GM19467 (cell line): ENCODE data around the gene NKX6-2.
"Not testable (repeated sequence)": the region's sequence is repeated elsewhere in the genome, so short reads cannot be mapped to it uniquely, and the experiment has no call there.

ENCODE experiments used
- ATAC-seq: cut with Tn5 transposase; IDR thresholded peaks from one replicate; pipeline ENCODE4 v1.9.1; 2021; ENCODE audit warnings: mild to moderate bottlenecking, moderate library complexity; ENCODE audit not compliant: unreplicated experiment

NKX6-2 gene

DNA sequence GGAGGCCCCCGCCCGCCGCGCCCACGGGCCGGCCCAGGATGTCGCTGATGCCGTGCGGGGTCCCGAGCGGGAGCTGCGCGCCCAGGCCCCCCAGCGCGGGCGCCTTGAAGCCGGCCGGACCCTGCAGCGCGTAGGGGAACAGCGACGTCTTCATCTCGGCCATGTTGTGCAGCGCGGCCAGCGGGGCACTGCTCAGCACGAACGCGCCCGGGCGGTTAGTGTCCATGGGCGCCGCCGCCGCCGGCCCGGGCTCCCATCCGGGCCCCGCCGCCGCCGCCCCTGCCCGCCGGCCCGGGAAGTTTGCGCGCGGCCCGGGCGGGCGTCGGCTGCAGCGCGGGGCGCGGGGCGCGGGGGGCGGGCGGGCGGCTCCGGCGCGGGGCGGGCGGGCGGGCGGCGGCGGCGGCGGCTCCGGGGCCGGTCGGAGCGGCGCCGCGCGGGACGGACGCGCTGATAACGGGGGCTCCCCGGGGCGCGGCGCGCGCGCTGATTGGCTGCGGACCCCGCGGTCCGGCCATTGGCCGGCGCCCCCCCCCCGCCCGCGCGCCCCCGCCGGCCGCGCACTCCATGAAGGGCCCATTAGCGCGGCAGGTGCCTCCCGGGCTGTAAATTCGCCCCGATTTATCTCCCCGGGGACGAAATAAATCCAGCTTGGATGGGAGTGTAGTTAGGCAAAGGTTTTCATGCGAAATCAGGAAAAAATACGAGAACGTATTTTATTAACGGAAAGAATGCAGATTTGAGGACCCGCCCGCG lies at the start of gene NKX6-2:
TSS of gene NKX6-2 (minus strand) at position 425 of the 753 bp plus-strand sequence. CDS start at position 226, 199 bp downstream.
- ATAC-seq: no peak

DNA sequence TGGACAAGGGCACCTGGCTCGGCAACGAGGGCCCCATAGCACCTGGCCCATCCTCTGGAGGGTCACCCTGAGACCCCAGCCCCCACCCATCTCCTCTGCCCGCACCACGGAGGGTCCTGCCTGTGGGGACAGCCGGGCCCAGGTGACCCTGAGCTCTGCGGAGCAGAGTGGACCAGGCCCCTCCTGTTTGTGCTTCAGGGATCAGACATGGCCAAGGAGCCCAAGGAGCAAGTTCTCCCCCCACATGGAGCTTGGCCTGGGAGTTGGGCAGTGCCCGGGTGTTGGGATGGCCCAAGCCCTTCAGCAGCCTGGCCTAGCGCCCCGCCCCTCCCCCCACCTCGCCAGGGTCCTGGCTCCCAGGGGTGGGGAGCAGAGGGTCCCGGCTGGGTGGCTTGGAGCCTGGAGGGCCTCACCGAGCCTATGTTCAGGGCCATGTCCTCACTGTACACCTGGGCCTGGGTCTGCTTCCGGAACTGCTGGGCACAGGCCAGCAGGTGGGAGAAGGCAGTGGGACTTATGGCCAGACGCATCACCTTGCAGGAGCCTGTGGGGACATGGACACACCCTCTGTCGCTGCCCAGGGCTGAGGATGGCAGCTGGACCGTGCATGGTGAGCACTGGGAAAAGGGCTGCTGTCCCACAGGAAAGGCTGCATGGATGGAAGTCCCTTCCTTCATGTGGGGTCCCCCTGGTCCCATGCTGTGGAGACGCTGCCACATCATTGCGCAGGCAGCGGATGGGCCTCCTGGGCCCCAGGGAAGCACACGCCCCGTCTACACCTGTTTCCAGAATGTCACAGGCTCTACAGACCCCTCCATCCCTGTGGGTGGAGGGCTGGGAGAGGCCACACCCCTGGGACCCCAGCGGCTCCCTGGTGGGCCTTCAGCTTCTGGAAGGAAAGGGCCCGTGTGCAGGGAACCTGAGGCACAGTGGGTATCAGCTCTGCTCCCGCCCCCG lies 49.2 kb upstream of the NKX6-2 start:
- no peak for ATAC-seq

DNA sequence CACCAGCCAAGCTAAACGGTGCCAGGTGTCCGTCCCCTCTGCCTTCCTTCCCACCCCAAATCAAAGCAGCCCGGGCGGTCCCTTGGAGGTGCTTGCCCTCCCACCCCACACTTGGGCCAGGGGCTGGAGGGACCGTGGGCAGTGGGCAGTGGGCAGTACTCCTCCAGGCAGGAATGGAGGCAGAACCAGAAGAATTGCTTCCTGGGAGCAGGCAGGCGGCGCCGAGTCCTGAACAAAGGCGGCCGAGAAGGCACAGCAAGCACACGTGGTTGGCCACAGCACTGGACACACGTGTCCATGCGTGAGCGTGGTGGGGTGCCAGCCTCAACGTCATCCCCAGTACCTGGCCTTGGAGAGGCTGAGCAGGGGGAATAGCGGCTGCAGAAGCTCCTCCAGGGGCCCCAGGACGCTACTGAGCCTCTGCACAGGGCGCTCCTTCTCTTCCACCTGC lies 48.4 kb upstream of the NKX6-2 start:
- no peak for ATAC-seq

GRCh38 chr10:132833421-132834111 lies 47.6 kb upstream of the NKX6-2 start:
- ATAC-seq: no peak

DNA sequence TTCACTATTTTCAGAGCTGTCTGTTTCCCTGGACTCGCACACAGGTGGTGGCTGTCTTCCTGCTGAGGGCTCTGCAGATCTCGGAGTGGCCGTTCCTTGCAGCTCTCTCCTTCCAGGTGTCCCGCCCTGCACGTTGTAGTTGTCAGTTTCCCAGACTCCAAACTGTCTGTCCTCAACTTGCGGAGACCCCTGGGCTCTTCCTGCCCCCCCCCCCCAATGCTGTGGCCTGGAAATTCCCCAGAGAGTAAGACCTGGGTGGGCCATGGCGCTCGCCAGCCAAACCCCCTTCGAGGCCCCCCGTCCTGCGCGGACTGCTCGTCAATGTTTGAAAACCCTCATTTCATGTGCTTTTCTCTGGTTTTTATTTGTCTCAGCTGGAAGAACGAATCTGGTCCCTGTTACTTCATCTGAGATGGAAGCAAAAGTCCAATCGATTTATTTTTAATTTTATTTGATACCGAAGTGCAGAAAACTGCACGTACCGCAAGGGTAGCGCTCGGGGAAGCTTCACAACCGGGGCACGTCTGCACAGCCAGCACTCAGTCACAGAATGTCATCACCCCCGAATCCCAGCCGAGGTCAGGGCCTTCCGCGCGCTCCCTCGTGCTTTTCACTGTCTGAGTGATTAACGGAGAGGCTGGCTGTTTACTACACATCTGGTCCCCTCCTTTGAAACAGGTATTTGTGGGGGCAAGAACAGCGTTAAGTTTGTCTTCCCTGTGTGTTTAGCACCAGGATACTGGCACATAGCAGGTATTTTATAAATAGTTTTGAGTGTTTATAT lies 46.4 kb upstream of the NKX6-2 start:
- no peak for ATAC-seq

DNA sequence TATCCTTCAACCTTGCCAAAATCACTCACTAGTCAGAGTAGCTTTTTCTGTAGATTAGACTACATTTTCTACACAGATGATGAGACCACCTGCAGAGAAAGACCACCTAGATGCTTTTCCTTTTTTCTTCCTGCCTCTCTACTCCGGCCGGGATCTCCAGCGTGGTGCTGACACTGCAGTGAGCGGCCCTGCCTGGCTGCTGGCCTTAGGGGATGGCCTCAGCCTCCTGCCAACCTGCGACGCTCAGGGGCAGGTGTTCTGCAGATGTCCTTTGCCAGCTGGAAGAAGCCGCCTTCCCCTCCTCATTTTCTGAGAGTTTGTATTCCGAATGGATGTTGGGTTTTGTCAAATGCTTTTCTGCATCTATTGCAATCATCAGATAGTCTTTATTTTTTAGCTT lies 43.5 kb upstream of the NKX6-2 start:
- no peak for ATAC-seq

- ATAC-seq: no peak
Measured at GRCh38 chr10:132828681-132829080, 42.7 kb upstream of the NKX6-2 start.

DNA sequence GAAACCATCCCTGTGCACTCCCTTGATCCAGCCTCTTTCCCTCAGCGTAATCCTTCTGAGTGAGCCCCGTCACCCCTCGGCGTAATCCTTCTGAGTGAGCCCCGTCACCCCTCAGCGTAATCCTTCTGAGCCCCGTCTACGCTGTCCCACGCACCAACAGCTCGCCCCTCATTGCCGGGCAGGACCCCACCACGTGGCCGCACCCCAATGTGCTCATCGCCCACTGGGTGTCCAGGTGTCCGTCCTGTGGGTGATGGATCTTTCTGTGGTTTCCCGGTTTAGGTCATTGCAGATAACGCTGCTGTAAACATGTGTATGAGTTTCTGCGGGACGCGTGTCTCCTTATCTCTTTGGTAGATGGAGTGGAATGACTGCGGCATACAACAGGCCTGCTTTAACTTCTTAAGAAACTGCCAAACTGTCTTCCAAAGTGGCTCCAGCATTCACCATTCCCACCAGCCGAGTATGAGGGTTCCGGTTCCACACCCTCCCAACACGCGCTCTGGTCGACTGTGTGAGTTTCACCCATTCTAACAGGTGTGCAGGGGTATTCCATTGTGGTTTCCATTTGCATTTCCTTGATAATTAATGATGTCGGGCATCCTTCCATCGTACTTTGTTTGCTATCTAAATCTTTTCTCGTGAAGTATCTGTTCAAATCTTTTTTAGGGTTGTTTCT lies 42.1 kb upstream of the NKX6-2 start:
- ATAC-seq: no peak

GRCh38 chr10:132827423-132827789 lies 41.5 kb upstream of the NKX6-2 start:
- ATAC-seq: no peak

DNA sequence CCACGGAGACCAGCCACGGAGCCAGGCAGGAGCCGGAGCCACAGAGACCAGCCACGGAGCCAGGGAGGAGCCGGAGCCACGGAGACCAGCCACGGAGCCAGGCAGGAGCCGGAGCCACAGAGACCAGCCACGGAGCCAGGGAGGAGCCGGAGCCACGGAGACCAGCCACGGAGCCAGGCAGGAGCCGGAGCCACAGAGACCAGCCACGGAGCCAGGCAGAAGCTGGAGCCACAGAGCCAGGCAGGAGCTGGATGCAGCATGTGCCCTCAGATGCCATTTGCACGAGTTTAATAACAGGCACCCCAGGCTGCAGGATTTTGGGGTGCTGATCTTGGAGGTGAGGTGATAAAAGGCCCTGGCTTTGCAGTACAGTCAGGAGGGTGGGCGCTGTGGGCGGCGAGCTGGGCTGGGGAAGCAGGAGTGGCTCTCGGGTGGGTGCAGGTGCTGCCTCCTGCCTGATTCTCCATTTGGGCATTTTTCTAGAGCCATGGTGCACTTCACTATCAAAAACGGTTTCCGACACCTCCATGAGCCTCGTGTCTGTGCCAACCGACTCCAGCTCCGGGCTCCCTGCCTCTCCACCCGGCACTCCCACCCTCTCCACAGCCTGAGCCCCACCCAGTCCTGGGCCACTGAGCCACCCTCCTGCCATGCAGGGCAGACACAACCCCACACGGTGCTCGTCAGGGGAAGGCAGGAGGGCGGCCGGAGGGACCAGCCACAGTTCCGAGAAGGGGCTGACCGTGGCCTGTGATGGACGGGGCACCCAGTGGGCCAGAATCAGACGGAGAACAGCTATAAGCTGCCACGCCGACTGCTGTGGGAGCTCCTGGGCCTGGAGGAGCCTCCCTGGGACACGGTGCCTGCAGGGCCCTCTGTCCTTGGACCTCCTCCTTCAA lies 40.8 kb upstream of the NKX6-2 start:
- ATAC-seq: no peak

- not testable (repeated sequence) for ATAC-seq
Measured at GRCh38 chr10:132825783-132826523, 40.0 kb upstream of the NKX6-2 start.

GRCh38 chr10:132820056-132820455 lies 34.1 kb upstream of the NKX6-2 start:
- ATAC-seq: no peak

DNA sequence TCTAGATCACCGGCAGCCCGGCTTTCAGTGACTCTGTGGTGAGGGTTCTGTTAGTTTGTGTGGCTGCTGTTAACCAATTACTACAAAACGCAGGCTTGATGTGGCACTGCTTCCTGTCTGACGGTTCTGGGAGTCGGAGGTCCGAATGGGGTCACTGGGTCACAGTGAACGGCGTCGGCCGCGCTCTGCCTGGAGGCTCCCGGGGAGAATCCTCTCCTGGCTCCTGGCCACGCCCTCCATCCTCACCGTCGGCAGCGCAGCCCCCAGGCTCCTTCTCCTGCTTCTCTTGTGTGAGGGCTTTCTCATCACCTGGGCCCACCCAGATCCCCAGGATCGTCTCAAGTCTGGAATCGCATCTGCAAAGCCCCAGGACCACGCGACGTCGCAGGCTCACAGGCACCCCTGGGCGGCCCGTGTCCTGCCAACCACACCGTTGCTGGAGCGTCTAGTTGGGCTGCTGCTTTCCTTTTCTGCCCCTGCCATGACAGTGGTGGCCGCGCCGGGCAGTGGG lies 31.8 kb upstream of the NKX6-2 start:
- no peak for ATAC-seq

GRCh38 chr10:132816718-132817117 lies 30.8 kb upstream of the NKX6-2 start:
- no peak for ATAC-seq

DNA sequence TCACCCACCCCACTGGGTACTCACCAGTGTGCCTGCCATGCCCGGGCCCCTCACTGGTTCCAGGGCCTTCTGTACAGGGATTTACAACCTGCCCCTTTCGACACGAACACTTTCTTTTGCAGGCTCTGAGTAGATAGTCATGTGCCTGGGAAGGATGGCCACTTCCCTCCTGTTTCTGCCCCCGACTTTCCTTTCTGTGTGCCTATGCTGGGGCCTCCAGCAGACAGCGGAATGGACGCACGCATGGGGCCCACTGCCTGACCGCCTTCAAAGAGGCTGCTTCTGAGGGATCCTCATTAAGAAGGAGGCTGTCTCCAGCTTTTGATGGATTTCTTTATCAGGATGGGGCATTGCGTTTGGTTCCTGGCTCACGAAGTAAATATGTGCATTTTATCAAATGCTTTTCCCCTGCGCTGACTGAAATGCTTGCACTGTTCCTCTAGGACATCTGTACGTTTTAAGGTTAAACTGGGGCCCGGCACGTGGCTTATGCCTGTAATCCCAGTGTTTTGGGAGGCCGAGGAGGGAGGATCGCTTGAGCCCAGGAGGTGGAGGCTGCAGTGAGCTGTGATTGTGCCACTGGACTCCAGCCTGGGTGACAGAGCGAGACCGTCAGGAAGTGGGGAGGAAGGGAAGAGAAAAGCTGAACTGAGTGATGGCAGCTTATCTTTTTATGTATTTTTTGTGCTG lies 29.4 kb upstream of the NKX6-2 start:
- no peak for ATAC-seq

GRCh38 chr10:132814469-132814856 lies 28.5 kb upstream of the NKX6-2 start:
- ATAC-seq: no peak
